HT1080 (cell line): ENCODE measurements around the gene SORBS2. TPM values are rescaled to one million over a fixed set of nuclear protein-coding genes. Genes with fewer than 3 reads are reported as not detected.

Experiments
- DNase-seq: peaks from one replicate; pipeline ENCODE4 v3.0.0-alpha.2; 2015; ENCODE audit warnings: low read depth
- total RNA-seq: library from RNA; depleted of rRNA; stranded (reverse); fragments of >200 nt; shearing (Covaris generic); gene quantifications from 2 replicates; pipeline ENCODE4 v1.2.3, GENCODE V29; 2014

Gene SORBS2
- total RNA-seq, 1 experiment from 2014 or later, result 14.6 TPM

DNA sequence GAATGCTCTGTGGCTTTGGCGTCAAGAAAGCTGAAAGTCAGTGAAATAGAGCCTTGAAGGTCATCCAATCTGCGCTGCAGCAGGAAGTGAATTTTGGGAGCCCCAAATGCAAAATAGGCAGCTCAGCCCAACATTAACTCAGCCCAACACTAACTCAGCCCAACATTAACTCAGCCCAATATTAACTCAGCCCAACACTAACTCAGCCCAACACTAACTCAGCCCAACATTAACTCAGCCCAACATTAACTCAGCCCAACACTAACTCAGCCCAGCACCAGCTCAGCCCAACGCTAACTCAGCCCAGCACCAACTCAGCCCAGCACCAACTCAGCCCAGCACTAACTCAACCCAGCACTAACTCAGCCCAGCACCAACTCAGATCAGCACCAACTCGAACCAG lies 71.5 kb downstream of the SORBS2 start:
- no peak for DNase-seq

DNA sequence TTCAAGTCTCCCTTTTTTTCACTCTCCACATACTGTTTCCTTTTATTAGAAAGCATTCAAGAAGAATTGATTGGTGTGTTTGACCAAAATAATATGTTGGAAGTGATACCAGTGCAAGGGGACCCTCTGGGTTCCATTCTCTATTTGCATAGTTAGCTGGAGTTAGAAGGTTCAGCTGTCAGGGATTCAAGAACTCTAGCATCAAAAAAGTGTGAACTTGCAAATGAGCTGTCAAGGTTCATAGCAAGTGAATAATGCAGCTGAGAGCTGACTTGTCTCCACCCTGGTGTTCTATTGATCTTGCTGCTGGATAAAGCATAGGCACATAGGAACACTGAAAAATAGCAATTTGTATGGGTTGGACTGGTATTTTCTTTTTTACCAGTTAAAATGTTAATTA lies 73.2 kb downstream of the SORBS2 start:
- DNase-seq, result no peak

DNA sequence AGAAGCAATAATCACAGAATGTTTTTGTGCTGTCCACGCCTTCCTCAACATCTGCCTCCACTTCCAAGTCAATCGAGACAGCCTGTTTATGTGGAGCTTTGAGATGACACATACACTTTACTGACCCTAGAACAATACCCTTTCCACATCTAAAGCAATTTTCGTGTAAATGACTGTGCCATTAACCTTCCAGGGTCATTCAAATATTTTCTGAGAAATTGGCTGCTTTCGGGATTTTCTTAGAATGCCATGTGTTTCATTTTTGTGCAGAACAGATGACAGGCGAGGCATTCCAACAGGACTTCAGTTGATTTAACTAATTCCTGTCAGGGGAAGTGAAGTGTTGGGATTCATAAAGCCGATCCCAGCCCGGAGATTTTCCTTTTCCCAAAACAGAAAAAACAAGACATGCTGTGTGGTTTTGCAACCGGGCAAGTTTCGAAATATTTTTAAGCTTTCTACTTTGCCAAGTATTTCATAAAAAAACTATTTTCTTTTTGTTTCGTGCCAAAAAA lies 73.9 kb downstream of the SORBS2 start:
- DNase-seq, result no peak

DNA sequence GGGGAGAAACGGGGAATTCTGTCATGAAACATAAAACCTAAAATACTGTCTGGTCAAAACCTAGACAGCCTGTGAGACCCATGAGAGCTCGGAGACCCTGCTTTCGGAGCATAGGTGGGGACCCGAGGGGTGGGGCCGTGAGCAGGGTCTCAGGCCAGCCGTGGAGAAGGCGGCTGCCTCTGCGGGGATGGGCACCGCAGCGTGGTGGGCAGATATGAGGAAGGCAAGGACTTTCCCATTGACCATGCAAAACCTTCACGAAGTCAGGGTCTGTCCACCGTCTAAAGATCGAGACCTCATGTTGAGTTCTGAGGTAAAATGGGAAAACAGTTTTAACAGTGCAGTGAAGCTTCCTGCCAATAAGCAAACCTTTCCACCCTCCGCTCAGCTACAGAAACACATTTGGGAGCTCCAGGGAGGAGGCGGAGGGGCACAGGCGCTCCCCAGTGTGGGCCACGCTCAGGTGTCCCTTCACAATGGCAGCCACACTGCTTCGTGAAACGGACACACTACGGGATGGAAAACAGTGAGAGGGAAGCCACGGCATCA lies 74.4 kb downstream of the SORBS2 start:
- DNase-seq, result no peak

DNA sequence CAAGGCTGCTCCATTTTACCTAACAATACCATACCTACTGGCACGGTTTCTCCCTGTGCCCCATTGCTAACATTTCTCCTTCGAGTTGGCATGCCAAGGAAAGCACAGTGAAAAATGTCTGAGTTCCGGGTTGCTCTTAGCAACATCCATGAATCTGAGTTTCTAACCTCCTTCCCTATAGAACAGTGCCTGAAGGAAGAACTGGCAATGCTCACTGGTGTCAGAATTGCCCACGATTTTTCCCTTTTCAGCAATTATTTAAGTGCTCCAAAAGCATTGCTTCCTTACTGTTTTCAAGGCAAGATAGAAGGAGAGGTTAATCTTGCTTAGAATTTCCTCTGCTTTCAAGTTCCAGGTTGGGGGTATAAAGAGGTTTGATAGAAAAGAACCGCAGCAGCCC lies 75.1 kb downstream of the SORBS2 start:
- DNase-seq, result no peak

DNA sequence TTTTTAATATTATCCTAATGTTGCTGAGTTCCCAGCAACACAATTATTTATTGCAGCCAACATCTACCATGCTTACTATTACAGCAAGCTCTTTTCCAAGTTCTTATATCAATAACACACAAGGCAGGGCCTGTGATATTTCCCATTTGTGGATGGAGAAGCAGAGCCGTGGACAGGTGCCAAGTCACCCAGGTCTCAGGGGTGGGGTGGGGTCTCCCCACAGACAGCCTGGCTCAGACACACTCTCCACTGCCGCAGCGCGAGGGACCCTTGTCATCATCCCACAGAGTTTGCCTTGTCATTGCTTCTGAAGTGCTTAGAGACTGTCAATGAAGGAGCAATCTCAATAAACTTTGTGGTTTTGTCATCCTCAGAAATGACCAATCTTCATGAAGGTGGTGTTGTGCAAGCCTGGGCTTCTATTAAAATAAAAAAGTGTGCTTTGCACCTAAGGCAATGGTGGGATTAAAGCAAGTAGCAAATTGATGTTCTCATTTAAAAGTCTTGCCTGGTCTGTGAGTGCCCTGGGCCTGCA lies 76.1 kb downstream of the SORBS2 start:
- no peak for DNase-seq

DNA sequence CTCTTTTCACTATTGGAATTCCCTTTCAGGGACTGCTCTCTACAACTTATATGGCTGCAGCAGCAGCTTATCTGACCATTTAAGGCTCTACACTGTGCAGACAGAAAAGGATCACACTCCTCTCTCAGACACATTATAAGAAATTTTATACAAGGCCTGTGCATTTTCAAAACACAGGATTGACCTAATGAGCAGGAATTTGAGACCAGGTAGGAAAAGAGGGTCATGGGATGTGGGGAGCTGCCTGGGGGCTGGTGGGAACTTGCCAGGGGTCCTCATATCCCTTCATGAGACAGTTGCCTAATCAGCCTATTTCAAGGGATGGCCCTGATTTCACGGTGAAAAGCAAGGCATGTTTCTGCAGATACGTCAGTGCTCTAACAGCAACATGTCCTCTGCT lies 77.1 kb downstream of the SORBS2 start:
- no peak for DNase-seq

DNA sequence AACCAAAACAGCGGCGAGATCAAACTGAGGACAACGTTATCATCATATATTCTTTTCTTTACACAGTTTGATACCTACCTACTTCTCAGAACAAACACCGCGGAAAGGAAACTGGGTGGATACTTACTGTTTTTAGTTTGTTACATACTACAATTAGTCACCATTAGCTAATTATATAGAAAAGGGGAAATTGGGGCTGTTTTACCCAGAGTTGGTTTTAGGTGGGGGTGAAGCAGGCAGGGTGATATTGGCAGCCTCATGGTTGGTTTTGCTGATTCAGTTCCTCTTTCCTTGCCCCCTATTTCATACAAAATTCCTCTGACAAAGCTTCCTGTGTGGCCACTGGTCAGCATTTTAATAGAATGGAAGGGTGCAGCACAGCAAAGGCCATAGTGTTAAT lies 77.8 kb downstream of the SORBS2 start:
- no peak for DNase-seq

DNA sequence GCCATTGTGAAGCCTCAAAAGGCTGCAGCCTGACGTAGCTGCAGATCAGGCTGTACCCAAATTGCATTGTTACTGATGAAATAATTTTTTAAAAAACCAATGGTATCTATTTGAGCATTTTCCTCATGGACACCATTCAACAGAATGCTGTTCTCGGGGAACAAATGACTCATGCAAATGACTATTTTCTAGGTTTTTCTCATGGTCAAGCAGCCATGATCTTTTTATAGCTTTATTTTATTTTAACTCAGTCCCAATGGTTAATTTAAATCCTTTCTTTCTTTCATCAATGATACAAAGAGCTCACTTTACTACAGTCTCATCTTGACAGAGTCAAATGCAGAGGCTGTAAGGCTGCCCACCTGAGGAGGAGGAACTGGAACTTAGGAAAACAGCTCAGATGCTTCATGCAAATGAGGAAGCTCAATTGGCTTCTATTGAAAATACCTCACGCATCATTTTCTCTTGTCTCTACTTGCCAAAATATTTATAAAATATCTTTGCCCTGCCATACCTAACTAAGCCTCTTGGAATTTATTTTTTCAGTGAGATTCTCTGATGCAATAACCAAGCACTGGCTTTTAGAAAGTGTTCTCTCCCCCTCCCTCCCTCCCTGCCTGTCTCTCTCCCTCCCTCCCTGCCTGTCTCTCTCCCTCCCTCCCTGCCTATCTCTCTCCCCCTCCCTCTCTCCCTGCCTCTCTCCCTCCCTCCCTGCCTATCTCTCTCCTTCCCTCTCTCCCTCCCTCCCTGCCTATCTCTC lies 81.0 kb downstream of the SORBS2 start:
- no peak for DNase-seq

DNA sequence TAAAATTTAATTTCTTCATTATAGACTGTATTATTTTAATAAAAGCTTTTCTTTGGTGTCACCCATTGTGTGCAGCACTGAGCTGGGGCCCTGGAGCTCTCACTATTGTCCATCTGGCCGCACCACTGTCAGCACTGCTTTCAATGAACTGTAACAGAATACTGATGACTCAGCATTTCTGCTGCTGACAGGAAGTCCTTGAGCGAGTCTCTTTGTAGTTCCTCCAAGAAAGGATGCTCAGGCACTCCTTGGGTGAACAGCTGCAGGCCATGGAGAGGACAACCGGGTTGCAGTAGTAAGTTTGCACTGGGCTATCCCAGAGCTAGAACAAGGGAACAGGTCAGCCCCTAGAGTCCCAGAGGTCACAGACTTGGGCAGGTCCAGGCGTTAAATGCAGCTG lies 81.6 kb downstream of the SORBS2 start:
- peak; percentile 49 for DNase-seq

DNA sequence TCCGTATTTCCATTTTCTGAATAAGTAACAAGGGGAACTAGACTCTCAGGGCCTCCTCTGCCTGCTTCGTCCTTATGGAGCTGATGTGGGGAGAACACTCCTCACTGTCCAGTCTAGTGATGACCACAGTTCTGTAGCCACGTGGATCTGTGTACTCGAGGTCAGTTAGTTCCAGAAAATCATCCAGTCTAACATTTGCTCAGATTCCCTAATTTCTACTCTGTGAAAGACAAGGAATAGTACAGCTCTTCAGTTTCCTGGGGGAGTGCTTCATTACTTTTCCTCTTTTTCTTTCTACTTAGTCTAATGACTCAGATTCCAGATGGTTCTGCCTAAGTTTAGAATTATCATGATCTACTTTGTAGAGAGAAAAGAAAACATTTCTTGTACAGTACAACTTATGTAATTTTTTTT lies 82.6 kb downstream of the SORBS2 start:
- no peak for DNase-seq

DNA sequence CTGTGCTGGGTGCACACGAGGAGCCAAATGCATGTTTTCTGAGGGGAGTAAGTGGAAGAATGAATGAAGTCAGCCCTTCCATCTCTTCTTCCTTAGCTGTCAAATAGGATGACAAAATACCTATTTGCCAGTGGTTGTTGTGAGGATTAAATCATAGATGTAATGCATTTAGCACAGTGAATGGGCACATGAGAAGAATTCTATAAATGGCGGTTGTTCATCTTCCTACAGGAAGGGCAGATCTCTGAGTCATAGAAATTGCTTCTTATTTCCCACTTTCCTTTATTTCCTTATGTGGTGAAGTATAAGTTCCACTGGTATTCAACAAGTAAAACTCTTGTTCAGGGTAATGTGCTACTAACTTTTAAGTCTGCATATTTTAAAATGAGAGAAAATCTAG lies 83.1 kb downstream of the SORBS2 start:
- no peak for DNase-seq

DNA sequence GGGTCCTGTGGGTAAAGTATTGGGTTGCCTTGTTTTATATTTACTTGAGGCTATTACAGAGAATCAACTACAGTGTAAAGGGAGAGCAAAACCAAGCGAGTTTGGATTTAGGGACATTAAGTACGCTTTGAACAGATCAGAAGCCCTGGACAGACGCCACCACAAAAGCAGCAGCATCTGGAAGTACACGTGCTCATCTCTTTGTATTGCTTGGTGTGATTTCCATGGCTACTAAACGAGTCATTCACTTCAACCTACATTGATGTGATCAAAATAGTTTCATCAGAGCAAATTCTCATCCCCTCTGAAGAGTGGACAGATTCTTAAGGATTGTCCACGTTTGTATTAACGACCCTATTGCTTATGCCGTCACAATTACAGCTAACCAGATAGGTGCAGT lies 85.1 kb downstream of the SORBS2 start:
- DNase-seq, result no peak

DNA sequence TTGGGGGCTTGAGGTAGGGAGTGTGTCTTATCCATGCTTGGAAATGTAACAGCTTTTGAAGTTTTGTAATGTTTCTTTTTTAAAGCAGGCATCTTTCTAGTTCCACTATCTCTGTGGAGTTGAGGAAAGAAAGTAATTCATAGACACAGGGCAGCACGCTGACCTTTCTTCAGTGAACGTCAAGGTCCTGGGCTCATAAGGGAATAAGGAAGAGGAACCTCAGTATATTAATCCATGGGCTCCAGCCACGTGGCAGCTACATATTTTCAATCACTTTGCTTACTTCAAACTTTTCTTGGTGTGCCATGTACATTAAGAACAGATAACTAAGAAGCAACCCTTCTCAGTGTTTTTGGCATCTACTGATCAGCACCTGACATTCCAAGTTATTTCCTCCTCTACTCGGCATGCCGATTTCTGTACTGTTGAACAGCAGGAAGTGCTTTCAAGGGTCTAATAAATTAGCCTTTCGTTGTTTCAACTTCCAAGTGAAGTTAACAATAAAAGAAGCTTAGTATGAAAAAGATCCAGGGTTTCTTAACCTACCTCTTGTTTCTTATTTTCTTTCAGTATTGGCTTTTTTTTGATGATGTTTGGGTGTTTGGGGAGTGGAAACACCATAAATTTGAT lies 88.2 kb downstream of the SORBS2 start:
- no peak for DNase-seq

DNA sequence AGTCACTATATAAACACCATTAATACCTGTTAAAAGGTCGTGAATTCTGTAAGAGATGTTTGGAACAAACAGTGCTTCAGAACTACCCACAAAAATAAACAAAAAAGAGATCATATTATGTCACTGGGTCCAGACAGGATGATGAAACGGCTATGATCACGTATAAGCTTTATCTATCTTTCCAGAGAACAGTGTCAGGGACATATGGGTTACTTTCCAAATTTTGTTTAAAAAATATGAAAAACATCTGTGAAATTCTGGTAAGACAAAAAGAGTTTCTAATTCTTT lies 90.0 kb downstream of the SORBS2 start:
- DNase-seq, result no peak

DNA sequence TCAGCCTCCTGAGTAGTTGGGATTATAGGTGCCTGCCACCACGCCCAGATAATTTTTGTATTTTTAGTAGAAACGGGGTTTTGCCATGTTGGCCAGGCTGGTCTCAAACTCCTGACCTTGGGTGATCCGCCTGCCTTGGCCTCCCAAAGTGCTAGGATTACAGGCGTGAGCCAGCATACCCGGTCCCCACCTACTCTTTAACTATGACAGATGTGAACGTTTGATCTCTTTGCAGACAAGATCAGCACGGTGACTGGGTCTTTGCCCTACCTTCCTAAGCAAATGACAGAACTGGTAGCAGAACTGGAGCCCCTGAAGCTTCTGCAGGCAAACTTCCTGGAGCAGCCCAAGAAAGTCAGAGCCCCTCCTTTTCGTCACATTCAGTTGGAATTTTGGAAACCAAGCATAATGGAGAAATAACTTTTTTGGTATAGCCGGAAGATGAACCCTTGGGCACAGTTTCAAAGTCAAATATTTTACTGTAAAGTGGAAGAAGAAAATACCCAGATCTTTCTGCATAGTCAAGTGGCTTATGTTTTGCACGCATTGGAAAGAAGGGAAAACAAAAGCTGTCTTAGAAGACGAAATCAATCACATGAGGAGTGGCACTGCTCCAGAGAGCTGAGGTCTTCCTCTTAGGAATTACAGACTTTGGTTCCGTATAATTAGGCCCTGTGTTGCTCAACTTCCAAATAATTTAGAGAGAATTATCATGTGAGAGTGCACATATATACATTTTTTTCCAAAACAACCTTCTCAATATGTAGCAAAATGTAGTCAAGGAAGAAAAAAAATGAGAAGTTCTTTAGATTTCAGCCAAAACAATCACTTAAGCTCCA lies 90.6 kb downstream of the SORBS2 start:
- DNase-seq, result no peak

DNA sequence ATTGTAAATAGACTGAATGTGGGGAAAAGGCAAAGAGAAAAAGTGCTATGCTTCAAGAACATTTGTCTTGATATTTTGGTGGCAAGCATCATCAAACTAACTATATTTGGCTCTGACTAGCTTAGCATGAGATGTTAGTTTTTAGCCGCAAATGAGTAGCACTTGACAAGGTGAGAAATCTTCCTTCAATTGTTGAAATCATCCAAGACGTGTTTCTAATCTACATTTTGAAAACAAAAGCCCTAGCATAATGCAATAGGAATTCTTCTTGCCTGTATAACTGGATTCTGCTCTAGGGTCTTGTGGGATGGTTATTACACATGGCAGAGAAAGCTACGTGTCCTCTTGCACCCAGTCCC lies 92.5 kb downstream of the SORBS2 start:
- DNase-seq, result no peak

DNA sequence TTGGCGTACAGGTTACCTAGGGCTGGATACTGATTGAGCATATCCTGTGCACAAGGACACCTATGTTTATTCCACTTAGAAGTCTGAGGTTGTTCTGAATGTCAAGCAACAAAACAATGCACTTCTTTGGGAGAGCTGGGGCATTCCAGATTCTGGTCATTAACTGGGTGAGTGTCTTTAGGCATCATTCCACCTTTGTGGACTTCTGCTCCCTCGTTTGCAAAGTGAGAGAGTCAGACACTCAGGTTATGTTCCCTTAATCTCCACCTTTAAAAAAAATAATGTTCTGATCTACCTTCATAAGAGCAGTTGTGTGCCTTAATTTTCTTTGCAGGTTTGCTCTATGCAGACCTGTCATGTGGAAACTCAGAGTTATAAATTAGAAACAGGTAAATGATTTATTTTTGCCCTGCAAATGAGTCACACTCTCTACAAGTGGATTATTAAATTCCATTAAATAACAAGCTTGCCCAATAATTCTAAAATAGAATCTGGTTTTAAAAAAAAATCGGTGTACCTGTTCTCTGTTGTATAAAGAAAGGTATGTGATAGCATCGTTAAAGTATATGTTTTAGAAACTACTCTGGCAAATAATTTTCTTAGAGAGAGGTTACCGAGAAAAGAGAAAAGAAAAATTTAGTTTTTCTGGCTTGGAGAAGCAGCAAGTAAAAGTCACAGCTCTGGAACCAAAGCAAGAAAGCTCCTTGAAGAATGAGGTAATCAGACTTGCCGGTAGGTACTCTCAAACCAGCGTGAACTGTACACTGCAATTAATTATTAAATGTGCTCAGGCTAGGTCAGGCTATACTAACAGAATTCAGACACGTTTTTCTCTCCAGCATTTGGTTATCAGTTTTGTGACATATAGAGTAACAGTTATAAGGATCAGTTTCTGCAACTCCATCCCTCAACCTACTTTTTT lies 93.2 kb downstream of the SORBS2 start:
- no peak for DNase-seq

DNA sequence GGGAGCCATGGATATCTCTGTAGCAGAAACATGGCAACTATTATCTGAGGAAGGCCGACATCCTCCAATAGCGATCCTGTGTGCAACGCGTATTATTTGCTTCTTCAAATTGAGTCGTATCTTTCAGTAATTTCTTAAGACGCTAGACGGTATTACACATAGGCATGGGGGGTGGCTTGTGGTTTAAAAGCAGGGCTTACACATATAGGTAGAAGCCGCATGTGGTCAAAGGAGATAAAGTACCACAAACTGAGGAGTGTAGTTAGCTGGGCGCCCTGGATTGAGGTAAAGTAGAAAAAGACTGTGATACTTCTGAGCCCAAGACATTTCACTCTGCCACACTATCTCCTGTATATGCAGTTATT lies 94.6 kb downstream of the SORBS2 start:
- no peak for DNase-seq

DNA sequence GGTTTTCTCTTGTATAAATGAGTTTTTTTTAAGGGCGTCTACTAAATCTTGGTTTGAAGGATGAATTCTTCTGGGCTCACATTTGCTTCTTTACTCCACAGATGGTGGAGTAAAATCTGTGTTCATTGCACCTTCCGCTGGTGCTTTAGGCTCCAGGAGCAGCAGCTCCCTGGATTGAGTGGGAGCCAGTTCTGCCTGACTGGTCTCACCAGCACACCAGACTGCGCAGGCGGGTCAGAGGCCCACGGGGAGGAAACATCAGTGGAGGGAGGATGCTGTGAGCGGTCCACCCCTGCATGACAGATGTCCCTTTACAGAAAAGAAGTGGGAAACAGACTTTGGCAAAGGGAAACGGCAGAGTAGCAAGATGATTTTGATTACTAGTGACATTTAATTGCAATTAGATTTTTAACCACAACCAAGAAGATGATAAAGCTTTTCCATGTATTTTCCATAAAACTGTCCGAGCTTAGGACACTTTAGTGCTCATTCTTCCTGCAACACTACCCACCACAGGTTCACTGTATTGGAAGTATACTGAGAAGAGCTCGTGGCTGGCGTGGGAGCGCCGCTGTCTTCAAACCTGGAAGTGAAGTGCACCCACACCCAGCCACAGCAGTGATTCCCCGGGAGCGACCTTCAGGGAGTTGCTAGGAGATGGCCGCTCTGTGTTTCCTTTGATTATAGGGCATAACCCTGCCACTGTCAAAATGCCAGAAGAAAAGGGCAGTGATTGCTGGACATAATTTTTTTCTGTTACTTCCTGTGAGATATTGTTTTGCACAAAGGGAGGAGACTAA lies 95.2 kb downstream of the SORBS2 start:
- no peak for DNase-seq
